H1 (cell line): ENCODE data around the gene FBN1.

Experiments
- EZH2 ChIP-seq: fragments of 200-600 bp; sonication (generic); IDR thresholded peaks from 2 replicates; pipeline ENCODE4 v1.7.1; 2012; ENCODE audit warnings: low read depth, mild to moderate bottlenecking, moderate library complexity, low read length, inconsistent platforms; ENCODE audit not compliant: severe bottlenecking
- GTF2F1 ChIP-seq: IDR thresholded peaks from 2 replicates; pipeline ENCODE4 v1.6.1; 2012; ENCODE audit warnings: low read depth, low read length, improper control_type of control experiment, borderline replicate concordance
- JUN ChIP-seq: IDR thresholded peaks from 2 replicates; pipeline ENCODE4 v1.6.1; 2011; ENCODE audit warnings: low read depth, mild to moderate bottlenecking, improper control_type of control experiment, low read length
- JUND ChIP-seq: IDR thresholded peaks from 2 replicates; pipeline ENCODE4 v1.6.1; 2011; ENCODE audit warnings: mild to moderate bottlenecking, improper control_type of control experiment, low read length
- MAFK ChIP-seq: IDR thresholded peaks from 2 replicates; pipeline ENCODE4 v1.6.1; 2012; ENCODE audit warnings: low read depth, mild to moderate bottlenecking, improper control_type of control experiment, low read length
- POLR2A ChIP-seq, 2 experiments: IDR thresholded peaks; 1 replicate in 1 of 2; 2 replicates in 1 of 2; pipeline ENCODE4 v1.6.1; 2011; ENCODE audit warnings: low read depth in 2 of 2, low read length in 2 of 2, mild to moderate bottlenecking in 2 of 2; ENCODE audit errors: control extremely low read depth in 1 of 2
- POLR2AphosphoS5 ChIP-seq: IDR thresholded peaks from 2 replicates; pipeline ENCODE4 v1.6.1; 2011; ENCODE audit warnings: low read depth, low read length
- RFX5 ChIP-seq: IDR thresholded peaks from 2 replicates; pipeline ENCODE4 v1.6.1; 2011; ENCODE audit warnings: low read depth, low read length, improper control_type of control experiment, borderline replicate concordance
- SP1 ChIP-seq: IDR thresholded peaks from 2 replicates; pipeline ENCODE4 v1.6.1; 2011; ENCODE audit warnings: low read depth, low read length
- TF ChIP-seq, protein P1 (sequence below), 3 experiments: IDR thresholded peaks; 1 replicate in 2 of 3; 2 replicates in 1 of 3; pipeline versions ENCODE4 v1.5.1 to v1.6.1; 2011; ENCODE audit warnings: low read length in 3 of 3, mild to moderate bottlenecking in 3 of 3, inconsistent platforms in 2 of 3, low read depth in 1 of 3, moderate library complexity in 1 of 3; ENCODE audit not compliant: insufficient read depth in 1 of 3; ENCODE audit errors: control extremely low read depth in 1 of 3

GRCh38 chr15:48402427-48403177, 242.9 kb downstream of the FBN1 start:
- TF ChIP-seq, protein P1, sequence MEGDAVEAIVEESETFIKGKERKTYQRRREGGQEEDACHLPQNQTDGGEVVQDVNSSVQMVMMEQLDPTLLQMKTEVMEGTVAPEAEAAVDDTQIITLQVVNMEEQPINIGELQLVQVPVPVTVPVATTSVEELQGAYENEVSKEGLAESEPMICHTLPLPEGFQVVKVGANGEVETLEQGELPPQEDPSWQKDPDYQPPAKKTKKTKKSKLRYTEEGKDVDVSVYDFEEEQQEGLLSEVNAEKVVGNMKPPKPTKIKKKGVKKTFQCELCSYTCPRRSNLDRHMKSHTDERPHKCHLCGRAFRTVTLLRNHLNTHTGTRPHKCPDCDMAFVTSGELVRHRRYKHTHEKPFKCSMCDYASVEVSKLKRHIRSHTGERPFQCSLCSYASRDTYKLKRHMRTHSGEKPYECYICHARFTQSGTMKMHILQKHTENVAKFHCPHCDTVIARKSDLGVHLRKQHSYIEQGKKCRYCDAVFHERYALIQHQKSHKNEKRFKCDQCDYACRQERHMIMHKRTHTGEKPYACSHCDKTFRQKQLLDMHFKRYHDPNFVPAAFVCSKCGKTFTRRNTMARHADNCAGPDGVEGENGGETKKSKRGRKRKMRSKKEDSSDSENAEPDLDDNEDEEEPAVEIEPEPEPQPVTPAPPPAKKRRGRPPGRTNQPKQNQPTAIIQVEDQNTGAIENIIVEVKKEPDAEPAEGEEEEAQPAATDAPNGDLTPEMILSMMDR (IDR thresholded peaks at IDR 0.05; ENCODE audit: control extremely low read depth in 1 of 3, insufficient read depth in 1 of 3, low read depth in 1 of 3, low read length in 3 of 3): no peak
- TF ChIP-seq POLR2AphosphoS5: no peak
- TF ChIP-seq EZH2: no peak
- TF ChIP-seq JUN: no peak
- TF ChIP-seq MAFK: no peak
- no peak for TF ChIP-seq GTF2F1
- TF ChIP-seq JUND: no peak
- TF ChIP-seq SP1: no peak
- TF ChIP-seq POLR2A (IDR thresholded peaks at IDR 0.05; ENCODE audit: control extremely low read depth in 1 of 2, low read depth in 2 of 2, low read length in 2 of 2): no peak
- no peak for TF ChIP-seq RFX5
